Activated naive CD8-positive, alpha-beta T cell treated with anti-CD3 and anti-CD28 coated beads for 36 hours (primary cell): ENCODE results near the gene PSORS1C1. TPM values are rescaled to one million over a fixed set of nuclear protein-coding genes. Genes with fewer than 3 reads are reported as not detected.
A peak's percentile ranks its signal among the peaks of the same experiment; 100 is the strongest.
"Not testable (repeated sequence)": the region's sequence is repeated elsewhere in the genome, so short reads cannot be mapped to it uniquely, and the experiment has no call there.

Experiments
- DNase-seq: peaks from one replicate; pipeline ENCODE4 v3.0.0; 2021
- H3K27ac Mint-ChIP-seq: one replicate; pipeline ENCODE4 v1.8.0; 2022; ENCODE audit warnings: mild to moderate bottlenecking, moderate library complexity, mixed read lengths
- H3K27me3 Mint-ChIP-seq: one replicate; pipeline ENCODE4 v1.8.0; 2022; ENCODE audit warnings: mild to moderate bottlenecking, mixed read lengths
- H3K36me3 Mint-ChIP-seq: one replicate; pipeline ENCODE4 v1.8.0; 2021; ENCODE audit warnings: mild to moderate bottlenecking, mixed read lengths
- H3K4me1 Mint-ChIP-seq: one replicate; pipeline ENCODE4 v1.8.0; 2021; ENCODE audit warnings: mixed read lengths
- H3K4me3 Mint-ChIP-seq: one replicate; pipeline ENCODE4 v1.8.0; 2022; ENCODE audit warnings: mild to moderate bottlenecking, moderate library complexity, mixed read lengths
- H3K9me3 Mint-ChIP-seq: one replicate; pipeline ENCODE4 v1.8.0; 2022; ENCODE audit warnings: mixed read lengths
- total RNA-seq, 2 experiments: library from RNA; stranded (reverse); gene quantifications; one replicate each; pipeline ENCODE4 v1.2.3, GENCODE V29; 2021

Gene PSORS1C1, protein sequence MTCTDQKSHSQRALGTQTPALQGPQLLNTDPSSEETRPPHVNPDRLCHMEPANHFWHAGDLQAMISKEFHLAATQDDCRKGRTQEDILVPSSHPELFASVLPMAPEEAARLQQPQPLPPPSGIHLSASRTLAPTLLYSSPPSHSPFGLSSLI
- total RNA-seq: under 1 TPM in 1 of 2 experiments, not detected in 1; 0.19 TPM

DNA sequence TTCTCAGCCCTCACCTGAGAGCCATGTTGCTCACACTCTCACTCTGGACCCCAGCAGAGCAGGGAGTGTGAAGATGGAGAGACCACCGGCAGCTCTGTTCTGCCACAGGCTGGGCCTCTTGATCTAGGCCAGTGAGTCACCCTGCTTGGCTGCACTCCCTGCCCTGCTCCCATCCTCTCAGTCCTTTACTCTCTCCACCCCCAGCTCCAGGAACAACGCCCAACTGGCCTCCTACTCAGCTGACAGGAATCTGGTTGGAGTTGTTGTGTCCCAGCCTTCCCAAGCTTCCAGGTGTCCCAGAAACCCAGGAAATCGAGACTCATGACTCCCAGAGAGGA, at the start of gene PSORS1C1:
Gene PSORS1C1 (plus strand): TSS at position 260 of the 338 bp plus-strand sequence. CDS start 14,833 bp downstream, outside the sequence.
- peaks cover 2% of the 10 kb centered on the region for H3K4me1 Mint-ChIP-seq
- no peaks in the 10 kb centered on the region for H3K36me3 Mint-ChIP-seq
- H3K4me3 Mint-ChIP-seq: no peak within 1 kb of the TSS
- H3K27me3 Mint-ChIP-seq: no peaks in the 10 kb centered on the region
- no peak within 1 kb of the TSS for H3K27ac Mint-ChIP-seq
- no peaks in the 10 kb centered on the region for H3K9me3 Mint-ChIP-seq
- no peak for DNase-seq

DNA sequence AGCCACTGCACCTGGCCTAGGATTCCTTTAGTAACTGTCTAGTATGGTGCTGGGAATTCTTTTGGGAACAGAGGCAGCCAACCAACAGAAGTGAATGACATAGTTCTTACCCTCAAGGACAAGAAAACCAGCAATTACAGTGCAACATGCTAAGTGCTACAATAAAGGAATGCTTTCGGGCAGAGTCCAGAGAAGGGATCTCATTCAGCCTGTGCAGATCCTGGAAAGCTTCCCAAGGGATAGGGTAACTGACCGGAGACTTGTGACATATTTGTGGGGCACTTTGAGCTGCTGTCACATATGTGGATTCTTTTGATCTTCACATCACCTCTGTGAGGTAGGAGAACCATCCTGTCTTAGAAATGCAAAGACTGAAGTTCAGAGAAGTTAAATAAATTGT, 49.0 kb upstream of the PSORS1C1 start:
- H3K9me3 Mint-ChIP-seq: no peaks in the 10 kb centered on the region
- peaks cover 3% of the 10 kb centered on the region for H3K27me3 Mint-ChIP-seq
- no peak overlapping the region for H3K27ac Mint-ChIP-seq
- H3K36me3 Mint-ChIP-seq: no peaks in the 10 kb centered on the region
- H3K4me3 Mint-ChIP-seq: no peak overlapping the region
- DNase-seq: no peak
- no peaks in the 10 kb centered on the region for H3K4me1 Mint-ChIP-seq

DNA sequence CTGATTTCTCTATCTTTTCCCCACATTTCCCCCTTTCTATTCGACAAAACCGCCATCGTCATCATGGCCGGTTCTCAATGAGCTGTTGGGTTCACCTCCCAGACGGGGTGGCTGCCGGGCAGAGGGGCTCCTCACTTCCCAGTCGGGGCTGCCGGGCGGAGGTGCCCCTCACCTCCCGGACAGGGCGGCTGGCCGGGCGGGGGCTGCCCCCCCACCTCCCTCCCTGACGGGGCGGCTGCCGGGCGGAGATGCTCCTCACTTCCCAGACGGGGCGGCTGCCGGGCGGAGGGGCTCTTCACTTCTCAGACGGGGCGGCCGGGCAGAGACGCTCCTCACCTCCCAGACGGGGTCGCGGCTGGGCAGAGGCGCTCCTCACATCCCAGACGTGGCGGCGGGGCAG, 47.6 kb upstream of the PSORS1C1 start:
- not testable (repeated sequence) for DNase-seq, H3K4me3 Mint-ChIP-seq, H3K36me3 Mint-ChIP-seq, H3K4me1 Mint-ChIP-seq, H3K9me3 Mint-ChIP-seq, H3K27me3 Mint-ChIP-seq, H3K27ac Mint-ChIP-seq

DNA sequence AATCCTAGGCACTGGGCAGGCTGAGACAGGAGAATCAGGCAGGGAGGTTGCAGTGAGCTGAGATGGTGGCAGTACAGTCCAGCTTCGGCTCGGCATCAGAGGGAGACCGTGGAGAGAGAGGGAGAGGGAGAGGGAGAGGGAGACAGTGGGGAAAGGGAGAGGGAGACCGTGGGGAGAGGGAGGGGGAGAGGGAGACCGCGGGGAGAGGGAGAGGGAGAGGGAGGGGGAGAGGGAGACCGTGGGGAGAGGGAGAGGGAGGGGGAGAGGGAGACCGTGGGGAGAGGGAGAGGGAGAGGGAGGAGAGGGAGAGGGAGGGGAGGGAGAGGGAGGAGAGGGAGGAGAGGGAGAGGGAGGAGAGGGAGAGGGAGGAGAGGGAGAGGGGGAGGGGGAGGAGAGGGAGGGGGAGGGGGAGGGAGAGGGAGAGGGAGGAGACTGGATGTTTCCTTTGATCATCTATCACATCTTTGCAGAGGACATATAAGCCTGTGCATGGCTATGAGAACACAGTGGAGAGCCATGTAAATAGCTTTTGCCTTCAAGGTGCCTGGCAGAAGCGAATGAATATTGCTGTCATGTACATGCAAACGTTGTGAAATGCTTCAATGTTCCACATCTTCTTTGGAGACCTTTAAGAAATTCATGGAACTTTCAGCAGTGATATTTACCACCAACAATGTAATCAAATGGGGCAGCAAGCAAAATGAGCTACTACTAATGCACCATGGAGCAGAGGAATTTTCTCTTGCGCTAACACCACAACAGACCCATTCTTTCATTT, 46.5 kb upstream of the PSORS1C1 start:
- H3K4me1 Mint-ChIP-seq, H3K9me3 Mint-ChIP-seq, H3K4me3 Mint-ChIP-seq, DNase-seq, H3K36me3 Mint-ChIP-seq, H3K27ac Mint-ChIP-seq, H3K27me3 Mint-ChIP-seq: not testable (repeated sequence)

DNA sequence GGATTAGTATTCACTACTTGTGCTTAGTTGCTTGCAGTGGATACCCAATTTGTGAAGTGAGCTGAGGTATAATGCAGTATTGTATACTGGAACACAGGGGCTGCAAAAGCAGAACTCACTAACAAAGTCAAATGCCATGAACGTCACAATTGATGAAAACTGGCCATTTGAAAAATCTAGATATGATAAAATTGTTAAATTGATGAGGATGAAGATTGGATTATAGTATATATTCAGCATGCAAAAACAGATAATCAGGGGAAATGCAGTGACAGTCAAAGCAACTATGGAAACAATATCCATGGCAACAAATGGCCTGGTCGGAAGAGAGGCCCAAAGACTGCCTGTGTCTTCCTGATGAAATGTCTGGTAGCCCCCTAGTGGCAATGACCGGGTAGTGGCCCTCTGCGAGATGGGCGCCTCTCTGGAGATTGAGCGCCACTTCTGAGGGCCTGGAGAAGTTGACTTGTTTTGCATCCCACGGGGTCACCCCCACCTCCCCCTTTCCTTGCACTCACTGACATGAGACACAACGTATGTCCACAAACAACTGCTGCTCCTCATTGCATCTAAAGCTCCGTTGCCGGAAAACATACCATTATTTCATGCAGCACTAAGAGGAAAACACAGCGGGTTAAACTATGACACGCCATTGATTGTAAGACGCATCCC, 45.8 kb upstream of the PSORS1C1 start:
- Mint-ChIP-seq H3K4me1 (no peaks in the 10 kb centered on the region), H3K9me3 (no peaks in the 10 kb centered on the region), H3K27ac (no peak overlapping the region), H3K4me3 (no peak overlapping the region), H3K36me3 (no peaks in the 10 kb centered on the region), H3K27me3 (no peaks in the 10 kb centered on the region)
- peak; percentile 70 for DNase-seq

DNA sequence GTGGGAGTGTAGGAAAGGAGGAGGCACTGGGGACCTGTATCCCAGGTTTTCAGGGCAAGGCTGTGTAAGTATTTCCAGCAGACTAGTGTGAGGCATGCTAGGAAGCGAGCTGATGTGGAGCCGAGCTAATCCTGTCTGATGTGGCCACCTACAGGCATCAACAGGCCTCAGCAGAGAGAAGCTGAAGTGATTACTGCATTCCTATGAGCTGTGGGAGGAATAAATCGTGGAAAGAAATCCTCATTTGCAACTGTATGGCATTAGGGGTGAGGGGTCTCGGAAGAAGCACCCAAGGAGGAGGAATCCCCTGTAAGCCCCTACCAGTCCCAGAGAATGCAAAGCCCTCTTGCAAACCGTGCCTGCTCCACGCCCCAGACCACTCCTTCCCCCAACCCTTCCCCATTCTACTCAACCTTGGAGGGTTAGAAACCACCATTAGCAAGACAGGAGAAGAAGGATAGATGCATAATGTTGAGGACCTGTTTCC, 43.8 kb upstream of the PSORS1C1 start:
- DNase-seq: no peak
- Mint-ChIP-seq H3K36me3 (no peaks in the 10 kb centered on the region), H3K4me1 (no peaks in the 10 kb centered on the region), H3K27ac (no peak overlapping the region), H3K9me3 (no peaks in the 10 kb centered on the region), H3K27me3 (no peaks in the 10 kb centered on the region), H3K4me3 (no peak overlapping the region)

DNA sequence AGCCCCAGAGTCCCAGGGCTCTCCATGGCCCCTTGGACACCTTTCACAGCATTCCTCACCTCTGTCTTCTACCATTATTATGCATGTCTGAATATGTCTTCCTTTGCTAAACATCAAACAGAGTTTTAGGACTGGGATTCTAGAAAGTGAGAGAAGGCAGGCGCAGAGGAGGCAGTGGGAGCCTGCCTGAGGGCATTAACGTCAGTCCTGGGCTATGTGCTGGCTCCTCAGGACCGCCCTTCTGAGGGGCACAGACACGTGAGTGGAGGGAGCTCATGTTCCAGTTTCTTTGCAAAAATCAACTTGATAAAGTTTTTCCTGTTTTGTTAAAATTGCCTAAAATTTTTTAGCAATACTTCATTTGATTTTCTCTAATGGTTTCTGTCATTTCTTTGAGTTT, 40.2 kb upstream of the PSORS1C1 start:
- Mint-ChIP-seq H3K36me3 (no peaks in the 10 kb centered on the region), H3K27me3 (no peaks in the 10 kb centered on the region)

DNA sequence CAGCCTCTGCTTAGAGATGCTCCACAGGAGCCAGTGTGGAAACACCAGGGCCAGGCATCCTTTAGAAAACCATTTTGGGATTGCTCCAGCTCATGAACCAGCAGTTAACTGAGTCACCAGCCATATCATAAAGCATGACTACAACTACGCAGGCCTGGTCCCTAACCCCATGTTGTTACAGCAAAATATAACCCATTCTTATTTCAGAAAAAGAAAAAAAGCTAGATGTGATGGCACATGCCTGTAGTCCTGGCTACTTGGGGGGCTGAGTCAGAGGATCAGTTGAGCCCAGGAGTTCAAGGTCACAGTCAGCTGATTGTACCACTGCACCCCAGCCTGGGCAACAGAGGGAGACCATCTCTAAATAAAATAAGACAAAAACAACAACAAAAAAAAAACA, 39.1 kb upstream of the PSORS1C1 start:
- peaks cover 8% of the 10 kb centered on the region for H3K4me1 Mint-ChIP-seq
- no peaks in the 10 kb centered on the region for H3K36me3 Mint-ChIP-seq
- no peak overlapping the region for H3K27ac Mint-ChIP-seq
- no peak overlapping the region for H3K4me3 Mint-ChIP-seq
- H3K9me3 Mint-ChIP-seq: no peaks in the 10 kb centered on the region
- no peak for DNase-seq
- no peaks in the 10 kb centered on the region for H3K27me3 Mint-ChIP-seq

More for the DNA sequence above, 40.2 kb upstream of the PSORS1C1 start:
- H3K4me1 Mint-ChIP-seq: peaks cover 3% of the 10 kb centered on the region
- no peak for DNase-seq
- no peak overlapping the region for H3K4me3 Mint-ChIP-seq
- H3K27ac Mint-ChIP-seq: no peak overlapping the region
- H3K9me3 Mint-ChIP-seq: no peaks in the 10 kb centered on the region

DNA sequence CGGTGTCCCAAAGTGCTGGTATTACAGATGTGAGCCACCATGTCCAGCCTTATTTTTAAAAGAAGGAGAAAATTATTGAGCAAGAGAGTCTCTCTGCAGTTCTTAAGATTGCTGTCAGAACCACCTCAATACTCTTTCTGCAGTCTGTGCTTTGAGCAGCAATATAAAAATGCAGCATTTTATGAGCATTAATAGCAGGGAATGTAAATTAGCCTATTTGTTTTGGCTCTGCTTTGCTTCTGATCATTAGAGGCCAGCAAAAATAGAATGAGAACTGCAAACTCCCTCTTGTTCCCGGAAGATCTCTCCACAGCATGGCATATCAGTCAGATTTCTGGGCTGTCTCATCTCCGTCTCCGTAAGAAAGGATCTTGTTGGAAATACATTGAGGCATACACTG, 38.0 kb upstream of the PSORS1C1 start:
- H3K9me3 Mint-ChIP-seq: no peaks in the 10 kb centered on the region
- no peak for DNase-seq
- H3K27me3 Mint-ChIP-seq: no peaks in the 10 kb centered on the region
- H3K4me1 Mint-ChIP-seq: peaks cover 8% of the 10 kb centered on the region
- H3K4me3 Mint-ChIP-seq: no peak overlapping the region
- H3K27ac Mint-ChIP-seq: no peak overlapping the region
- no peaks in the 10 kb centered on the region for H3K36me3 Mint-ChIP-seq

DNA sequence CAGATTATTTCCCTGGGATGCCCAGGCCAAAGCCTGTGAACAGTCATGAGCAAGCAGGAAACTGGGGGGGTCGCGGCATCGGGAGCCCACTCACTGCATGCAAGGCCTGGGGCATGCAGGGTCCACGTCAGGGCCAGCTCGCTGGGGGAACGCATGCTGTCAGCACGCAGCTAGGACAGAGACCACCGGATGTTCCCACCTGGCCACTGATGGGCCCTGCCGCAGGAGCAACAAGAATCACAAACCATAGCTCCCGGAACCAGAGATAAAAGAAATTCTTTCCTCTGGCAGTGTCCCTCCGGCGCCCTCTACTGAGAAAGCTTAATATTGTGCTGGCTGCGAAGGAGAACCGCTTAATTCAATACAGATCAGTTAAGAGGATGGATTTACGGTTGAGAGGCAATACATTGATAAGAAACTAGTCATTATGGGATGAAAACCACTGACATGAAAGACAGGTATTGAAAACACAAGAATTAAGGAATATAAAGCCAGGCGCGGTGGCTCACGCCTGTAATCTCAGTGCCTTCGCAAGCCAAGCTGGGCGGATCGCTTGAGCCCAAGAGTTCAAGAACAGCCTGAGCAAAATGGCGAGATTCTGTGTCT, 34.8 kb upstream of the PSORS1C1 start:
- no peaks in the 10 kb centered on the region for H3K36me3 Mint-ChIP-seq
- DNase-seq: peak; percentile 66
- peak overlapping the region; percentile 50 for H3K4me3 Mint-ChIP-seq
- no peaks in the 10 kb centered on the region for H3K27me3 Mint-ChIP-seq
- no peaks in the 10 kb centered on the region for H3K9me3 Mint-ChIP-seq
- no peak overlapping the region for H3K27ac Mint-ChIP-seq
- peaks cover 11% of the 10 kb centered on the region for H3K4me1 Mint-ChIP-seq

DNA sequence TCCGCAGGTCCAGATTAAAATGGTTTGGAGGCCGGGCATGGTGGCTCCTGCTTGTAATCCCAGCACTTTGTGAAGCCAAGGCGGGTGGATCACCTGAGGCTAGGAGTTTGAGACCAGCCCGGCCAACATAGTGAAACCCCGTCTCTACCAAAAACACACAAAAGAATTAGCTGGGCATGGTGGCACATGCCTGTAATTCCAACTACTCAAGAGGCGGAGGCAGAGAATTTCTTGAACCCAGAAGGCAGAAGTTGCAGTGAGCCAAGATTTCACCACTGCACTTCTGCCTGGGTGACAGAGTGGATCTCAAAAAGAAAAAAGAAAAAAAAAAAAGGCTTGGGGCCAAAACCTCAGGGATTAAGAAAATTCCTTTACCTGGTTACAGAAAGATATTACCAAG, 32.7 kb upstream of the PSORS1C1 start:
- Mint-ChIP-seq H3K27ac (no peak overlapping the region), H3K36me3 (no peaks in the 10 kb centered on the region), H3K4me3 (no peak overlapping the region), H3K4me1 (peaks cover 12% of the 10 kb centered on the region), H3K27me3 (peaks cover 7% of the 10 kb centered on the region), H3K9me3 (no peaks in the 10 kb centered on the region)
- no peak for DNase-seq

DNA sequence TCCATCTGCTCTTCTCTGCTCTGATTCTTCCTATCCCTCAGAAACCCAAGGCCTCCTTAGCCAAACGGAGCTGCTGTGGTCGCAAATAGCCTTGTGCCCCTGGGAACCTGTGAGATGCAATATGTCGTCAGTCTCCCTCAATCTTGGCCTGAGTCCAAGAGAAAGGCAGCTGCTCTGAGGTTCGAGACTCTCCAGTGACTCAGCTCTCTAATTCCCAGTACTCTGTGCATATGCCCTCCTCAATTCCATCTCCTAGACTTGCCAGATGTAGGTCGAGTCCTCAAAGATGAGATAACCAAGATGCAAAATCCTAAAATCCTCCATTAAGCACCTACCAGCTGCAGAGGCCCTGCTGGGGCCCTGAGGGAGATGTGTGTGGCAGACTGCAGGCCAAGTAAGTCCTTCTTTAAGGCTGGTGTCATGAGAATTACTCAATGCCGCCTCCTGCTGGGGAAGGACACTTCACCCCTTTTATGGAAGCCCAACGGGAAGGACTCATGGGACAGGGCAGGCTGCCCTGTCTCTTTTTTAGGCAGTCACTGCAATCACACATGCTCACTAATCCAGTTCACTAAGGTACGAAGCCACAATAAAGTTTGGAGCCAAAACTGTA, 30.8 kb upstream of the PSORS1C1 start:
- Mint-ChIP-seq H3K4me3 (no peak overlapping the region), H3K27ac (no peak overlapping the region), H3K36me3 (no peaks in the 10 kb centered on the region), H3K9me3 (no peaks in the 10 kb centered on the region), H3K27me3 (peaks cover 7% of the 10 kb centered on the region), H3K4me1 (peaks cover 20% of the 10 kb centered on the region)
- DNase-seq: peak; percentile 33

DNA sequence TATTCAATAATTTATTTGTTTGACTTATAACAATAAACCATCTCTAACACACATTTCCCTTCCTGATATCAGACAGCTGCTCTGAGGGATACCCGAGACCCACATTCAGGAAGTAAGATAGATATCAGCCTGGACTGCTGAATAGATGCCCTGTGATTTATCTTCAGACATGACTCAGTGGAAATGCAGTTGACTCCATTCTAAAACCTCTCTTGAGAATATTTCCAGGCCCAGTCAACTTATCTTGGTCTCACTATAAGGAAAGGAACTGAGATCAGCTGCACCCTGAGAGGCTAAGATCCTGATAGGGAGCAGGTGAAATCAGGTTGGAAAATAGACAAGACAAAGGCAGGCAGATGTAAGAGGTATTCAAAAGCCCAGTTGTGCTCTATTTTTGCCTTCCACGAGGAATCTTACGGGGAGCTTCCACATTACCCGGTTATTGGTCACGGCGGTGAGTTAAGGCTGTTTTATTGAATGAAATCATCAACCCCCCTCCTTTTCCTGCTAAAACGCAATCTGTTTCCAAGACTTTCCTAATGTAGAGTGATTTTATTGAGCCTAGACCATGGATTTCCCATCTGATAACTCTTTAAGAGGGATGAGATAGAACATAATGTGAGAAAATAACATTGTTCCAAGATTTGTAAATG, 27.7 kb upstream of the PSORS1C1 start:
- peaks cover 12% of the 10 kb centered on the region for H3K4me1 Mint-ChIP-seq
- DNase-seq: no peak
- H3K27ac Mint-ChIP-seq: no peak overlapping the region
- no peak overlapping the region for H3K4me3 Mint-ChIP-seq
- no peaks in the 10 kb centered on the region for H3K9me3 Mint-ChIP-seq
- H3K27me3 Mint-ChIP-seq: peaks cover 7% of the 10 kb centered on the region
- no peaks in the 10 kb centered on the region for H3K36me3 Mint-ChIP-seq

DNA sequence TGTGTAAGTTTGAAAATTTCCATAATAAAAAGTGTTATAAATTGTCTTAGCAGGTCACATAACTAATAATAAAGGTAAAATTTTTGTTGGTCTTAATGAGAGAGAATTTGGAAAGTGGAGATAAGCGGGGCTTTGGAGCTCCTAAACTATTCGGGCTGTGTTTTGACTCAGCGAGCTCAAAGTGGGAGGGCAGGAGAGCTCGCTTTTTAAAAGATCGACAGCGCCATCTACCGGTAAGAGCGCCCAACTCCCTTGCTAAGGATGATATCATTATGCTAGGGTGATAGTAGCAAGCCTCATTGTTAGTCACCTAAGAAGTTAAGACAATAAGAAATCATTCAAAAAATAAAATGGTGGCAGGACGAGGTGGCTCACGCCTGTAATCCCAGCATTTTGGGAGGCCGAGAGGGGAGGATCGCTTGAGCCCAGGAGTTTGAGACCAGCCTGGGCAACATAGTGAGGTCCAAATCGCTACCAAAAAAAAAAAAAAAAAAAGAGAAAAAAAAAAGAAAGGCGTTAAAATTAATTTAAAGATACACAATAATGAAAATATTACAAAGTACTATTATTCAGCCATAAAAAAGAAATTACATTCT, 27.0 kb upstream of the PSORS1C1 start:
- peak; percentile 78 for DNase-seq
- Mint-ChIP-seq H3K9me3 (no peaks in the 10 kb centered on the region), H3K36me3 (no peaks in the 10 kb centered on the region), H3K4me3 (no peak overlapping the region), H3K27ac (no peak overlapping the region), H3K4me1 (peaks cover 12% of the 10 kb centered on the region), H3K27me3 (peaks cover 7% of the 10 kb centered on the region)
